Endothelial cell (in vitro differentiated cells): Measurements from ENCODE around the gene MMP11. TPM values are rescaled to one million over a fixed set of nuclear protein-coding genes. Genes with fewer than 3 reads are reported as not detected.

ENCODE experiments used
- DNase-seq: peaks from one replicate; pipeline ENCODE4 v3.0.0; 2021; ENCODE audit warnings: low spot score
- H3K27ac Mint-ChIP-seq: one replicate; pipeline ENCODE4 v1.8.0; 2021; ENCODE audit warnings: mixed read lengths, inconsistent platforms; ENCODE audit not compliant: unreplicated experiment
- H3K27me3 Mint-ChIP-seq: one replicate; pipeline ENCODE4 v1.8.0; 2021; ENCODE audit warnings: mild to moderate bottlenecking, moderate library complexity, mixed read lengths, inconsistent platforms; ENCODE audit not compliant: unreplicated experiment
- H3K36me3 Mint-ChIP-seq: one replicate; pipeline ENCODE4 v1.8.0; 2021; ENCODE audit warnings: mild to moderate bottlenecking, low read depth, mixed read lengths, inconsistent platforms; ENCODE audit not compliant: unreplicated experiment
- H3K4me1 Mint-ChIP-seq: one replicate; pipeline ENCODE4 v1.8.0; 2021; ENCODE audit warnings: mild to moderate bottlenecking, mixed read lengths, inconsistent platforms; ENCODE audit not compliant: unreplicated experiment
- H3K4me3 Mint-ChIP-seq: one replicate; pipeline ENCODE4 v1.8.0; 2021; ENCODE audit warnings: mild to moderate bottlenecking, mixed read lengths, inconsistent platforms; ENCODE audit not compliant: unreplicated experiment
- H3K9me3 Mint-ChIP-seq: one replicate; pipeline ENCODE4 v1.8.0; 2021; ENCODE audit warnings: mixed read lengths, inconsistent platforms; ENCODE audit not compliant: unreplicated experiment
- CTCF ChIP-seq: fragments of 200-600 bp; sonication (generic); IDR thresholded peaks from one replicate; pipeline ENCODE4 v1.5.0; 2021; ENCODE audit warnings: antibody characterized with exemption; ENCODE audit not compliant: unreplicated experiment
- total RNA-seq: library from RNA; stranded (reverse); fragmentation: NEBNext Ultra II Directional; extraction: Animal tissue kit (Norgen Biotek cat#: 25700); gene quantifications from one replicate; pipeline ENCODE4 v1.2.1, GENCODE V29; 2021; ENCODE audit not compliant: unreplicated experiment

Gene MMP11
- total RNA-seq, 1 donor from 2014 or later: 3.4 TPM

DNA sequence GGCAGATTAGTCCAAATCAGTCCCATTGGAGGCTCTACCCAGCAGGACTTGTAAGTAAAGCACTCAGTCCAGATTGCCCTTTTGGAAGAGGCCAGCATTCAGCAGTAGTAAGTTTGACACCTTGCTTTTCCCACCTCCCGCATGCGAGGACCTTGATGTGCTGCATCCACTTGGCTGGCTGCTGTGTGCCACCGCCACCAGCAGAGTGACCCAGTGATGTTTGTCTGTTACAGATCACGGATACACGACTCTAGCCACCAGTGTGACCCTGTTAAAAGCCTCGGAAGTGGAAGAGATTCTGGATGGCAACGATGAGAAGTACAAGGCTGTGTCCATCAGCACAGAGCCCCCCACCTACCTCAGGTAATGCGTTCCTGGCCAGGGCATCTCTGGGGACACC is 20.7 kb downstream of the MMP11 start:
- Mint-ChIP-seq H3K4me1 (no peaks in the 10 kb centered on the region), H3K4me3 (peak overlapping the region; percentile 57), H3K27me3 (no peaks in the 10 kb centered on the region), H3K9me3 (no peaks in the 10 kb centered on the region), H3K27ac (no peak overlapping the region), H3K36me3 (peaks cover 22% of the 10 kb centered on the region)
- no peak for DNase-seq
- TF ChIP-seq CTCF: no peak

DNA sequence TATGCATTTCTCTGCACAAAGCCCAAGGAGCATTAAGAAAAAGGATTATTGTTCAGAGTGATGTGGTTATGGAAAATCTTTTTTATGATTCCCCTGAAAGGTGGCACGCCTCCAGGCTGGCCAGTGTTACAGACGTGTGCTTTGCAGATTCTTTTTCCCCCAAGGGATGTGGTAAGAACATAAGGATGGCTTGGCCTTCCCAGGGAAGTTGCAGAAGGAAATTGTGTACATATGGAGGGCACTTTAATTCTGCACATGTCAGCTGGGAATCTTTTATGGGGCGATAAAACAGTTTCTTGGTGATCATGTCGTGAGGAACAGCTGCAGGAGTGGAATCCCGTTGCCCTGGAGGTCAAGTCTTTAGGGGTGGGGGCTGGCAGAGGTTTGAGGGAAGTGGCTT is 23.8 kb downstream of the MMP11 start:
- H3K4me1 Mint-ChIP-seq: no peaks in the 10 kb centered on the region
- TF ChIP-seq CTCF: no peak
- H3K36me3 Mint-ChIP-seq: peaks cover 38% of the 10 kb centered on the region
- no peaks in the 10 kb centered on the region for H3K27me3 Mint-ChIP-seq
- no peak for DNase-seq
- H3K27ac Mint-ChIP-seq: no peak overlapping the region
- H3K4me3 Mint-ChIP-seq: no peak overlapping the region
- H3K9me3 Mint-ChIP-seq: no peaks in the 10 kb centered on the region

DNA sequence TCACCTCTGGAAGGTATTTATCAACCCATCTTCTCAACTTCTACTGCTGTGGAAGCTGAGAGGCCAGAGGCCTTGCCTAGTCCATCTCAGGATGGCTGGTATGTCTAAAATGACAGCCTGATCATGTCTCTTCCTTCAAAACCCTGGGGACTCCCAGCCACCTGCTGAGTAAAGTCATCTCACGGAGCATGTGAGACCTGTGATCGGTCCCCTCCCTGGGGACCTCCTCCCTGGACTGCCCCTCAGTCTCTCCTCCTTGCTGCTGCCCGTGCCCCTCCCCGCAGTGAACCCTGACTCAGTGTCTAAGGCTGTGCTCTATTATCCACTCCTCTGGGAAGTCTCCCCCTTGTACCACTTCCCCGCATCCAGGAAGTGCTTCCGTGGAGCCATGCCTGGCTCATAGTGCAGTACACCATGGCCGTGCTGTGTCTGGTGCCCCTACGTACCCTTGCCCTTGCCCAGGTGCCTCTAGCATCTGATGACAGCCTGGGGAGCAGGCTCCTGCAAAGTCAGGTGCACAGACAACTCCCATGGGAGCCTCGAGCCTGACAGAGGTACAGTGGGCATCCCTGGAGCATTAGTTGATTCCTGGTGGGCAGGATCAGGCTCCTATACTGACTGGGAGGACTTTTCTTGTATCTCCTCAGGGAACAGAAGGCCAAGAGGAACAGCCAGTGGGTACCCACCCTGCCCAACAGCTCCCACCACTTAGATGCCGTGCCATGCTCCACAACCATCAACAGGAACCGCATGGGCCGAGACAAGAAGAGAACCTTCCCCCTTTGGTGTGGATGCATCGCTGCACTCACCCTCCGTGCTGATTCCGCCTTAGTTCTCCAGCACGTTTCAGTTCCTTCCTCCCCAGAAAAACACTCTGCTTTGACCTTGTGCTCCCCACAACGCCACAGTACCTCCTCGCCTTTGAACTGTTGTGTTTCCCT is 27.9 kb downstream of the MMP11 start:
- Mint-ChIP-seq H3K36me3 (peaks cover 49% of the 10 kb centered on the region), H3K27me3 (no peaks in the 10 kb centered on the region)

DNA sequence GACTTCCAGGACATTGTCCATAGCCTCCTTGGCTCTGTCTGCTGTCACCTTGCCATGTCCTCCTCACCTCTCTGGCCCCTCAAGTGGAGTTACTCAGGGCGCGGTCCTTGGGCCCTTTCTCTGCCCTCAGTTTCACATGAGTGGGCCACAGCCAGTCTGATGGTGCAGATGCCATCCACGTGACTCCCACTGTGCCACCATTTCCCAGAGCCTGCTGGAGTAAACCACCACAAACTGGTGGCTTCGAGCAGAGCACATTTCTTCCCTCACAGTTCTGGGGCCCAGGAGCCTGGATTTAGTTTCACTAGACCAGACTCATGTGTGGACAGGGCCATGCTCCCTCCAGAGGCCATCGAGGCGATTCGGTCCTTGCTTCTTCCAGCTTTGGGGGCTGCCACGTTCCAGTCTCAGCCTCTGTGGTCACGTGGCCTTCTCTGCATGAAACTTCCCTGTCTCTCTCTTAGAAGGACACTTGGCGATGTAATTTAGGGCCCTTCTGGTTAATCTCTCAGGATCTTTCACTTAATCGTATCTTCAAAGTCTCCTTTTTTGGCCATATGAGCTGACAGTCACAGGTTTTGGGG is 28.7 kb downstream of the MMP11 start:
- Mint-ChIP-seq H3K27ac (peak overlapping the region; percentile 30), H3K36me3 (peaks cover 46% of the 10 kb centered on the region), H3K9me3 (no peaks in the 10 kb centered on the region), H3K27me3 (no peaks in the 10 kb centered on the region), H3K4me3 (peak overlapping the region; percentile 79), H3K4me1 (no peaks in the 10 kb centered on the region)
- no peak for DNase-seq
- TF ChIP-seq CTCF: no peak

More for the DNA sequence above, 27.9 kb downstream of the MMP11 start:
- peak overlapping the region; percentile 30 for H3K27ac Mint-ChIP-seq
- H3K4me3 Mint-ChIP-seq: peak overlapping the region; percentile 79
- DNase-seq: no peak
- no peaks in the 10 kb centered on the region for H3K9me3 Mint-ChIP-seq
- no peak for TF ChIP-seq CTCF
- no peaks in the 10 kb centered on the region for H3K4me1 Mint-ChIP-seq

- H3K9me3 Mint-ChIP-seq: no peaks in the 10 kb centered on the region
- TF ChIP-seq CTCF: no peak
- H3K27me3 Mint-ChIP-seq: no peaks in the 10 kb centered on the region
- peaks cover 43% of the 10 kb centered on the region for H3K36me3 Mint-ChIP-seq
- H3K4me3 Mint-ChIP-seq: peak overlapping the region; percentile 79
- H3K27ac Mint-ChIP-seq: no peak overlapping the region
- H3K4me1 Mint-ChIP-seq: no peaks in the 10 kb centered on the region
- no peak for DNase-seq
Observed at GRCh38 chr22:23801886-23802377, 29.3 kb downstream of the MMP11 start.
